Measurements from ENCODE around the gene TMEM134.
"Not testable (repeated sequence)": the region's sequence is repeated elsewhere in the genome, so short reads cannot be mapped to it uniquely, and the experiment has no call there.

Gene TMEM134

DNA sequence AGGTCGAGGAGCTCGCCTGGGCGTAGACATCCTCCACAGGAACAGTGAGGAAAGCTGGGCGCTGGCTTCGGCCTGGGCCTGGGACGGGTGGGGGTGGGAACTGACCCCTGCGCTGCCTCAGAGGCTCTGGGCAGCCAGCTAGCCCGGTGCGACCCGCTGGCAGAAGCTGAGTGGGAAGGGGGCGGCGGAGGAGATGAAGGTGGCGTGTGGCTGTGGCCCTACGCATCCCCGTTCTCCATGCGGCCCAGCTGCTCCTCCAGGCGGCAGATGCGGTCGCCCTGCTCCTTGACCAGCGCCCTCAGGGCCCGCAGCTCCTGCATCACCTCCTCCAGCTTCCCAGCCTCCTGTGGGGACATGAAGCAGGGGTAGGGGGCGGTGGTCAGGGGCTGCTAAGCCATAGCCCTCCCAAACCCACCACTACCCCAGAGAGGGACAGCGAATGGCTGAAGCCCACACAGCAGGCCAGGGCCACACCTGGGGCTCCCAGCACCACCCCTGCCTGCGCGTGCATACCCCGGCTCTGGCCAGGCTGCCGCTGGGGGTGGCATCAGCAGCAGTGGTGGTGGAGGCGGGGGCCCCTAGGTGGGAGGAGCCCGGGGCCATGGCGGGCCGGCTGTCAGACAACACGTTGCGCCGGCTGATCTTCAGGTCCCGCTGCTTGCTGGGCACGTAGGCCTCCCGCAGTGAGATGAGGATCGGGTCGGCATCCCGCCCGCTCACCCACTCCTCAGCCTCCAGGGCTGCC, 30.7 kb downstream of the TMEM134 start:
- DNase-seq (ENCODE audit: low read depth in 2 of 2) = no peak

DNA sequence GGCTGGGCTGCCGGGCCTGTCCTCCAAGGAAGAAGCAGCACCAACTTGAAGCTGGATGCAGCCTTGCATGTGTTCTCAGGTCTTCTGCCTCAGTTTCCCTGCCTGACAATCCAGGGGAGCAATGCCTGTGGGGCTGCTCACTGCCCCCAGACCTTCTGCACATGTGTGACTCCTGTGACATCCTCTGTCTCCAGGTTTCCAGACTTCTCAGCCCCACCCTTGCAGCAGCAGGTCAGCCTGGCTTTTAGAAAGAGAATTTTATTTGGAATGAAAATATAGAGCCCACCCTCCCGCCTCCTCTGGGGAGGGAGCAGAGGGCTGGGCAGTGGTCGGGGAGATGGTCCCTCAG, 31.3 kb downstream of the TMEM134 start:
- DNase-seq (ENCODE audit: low read depth in 2 of 2) = no peak

- DNase-seq (ENCODE audit: low read depth in 2 of 2) = no peak
Observed at GRCh38 chr11:67437082-67437808, 31.8 kb downstream of the TMEM134 start, which contains the start of gene PTPRCAP. TSS of gene PTPRCAP (minus strand) at chr11:67437682. CDS start at chr11:67437619, 63 bp downstream.

DNA sequence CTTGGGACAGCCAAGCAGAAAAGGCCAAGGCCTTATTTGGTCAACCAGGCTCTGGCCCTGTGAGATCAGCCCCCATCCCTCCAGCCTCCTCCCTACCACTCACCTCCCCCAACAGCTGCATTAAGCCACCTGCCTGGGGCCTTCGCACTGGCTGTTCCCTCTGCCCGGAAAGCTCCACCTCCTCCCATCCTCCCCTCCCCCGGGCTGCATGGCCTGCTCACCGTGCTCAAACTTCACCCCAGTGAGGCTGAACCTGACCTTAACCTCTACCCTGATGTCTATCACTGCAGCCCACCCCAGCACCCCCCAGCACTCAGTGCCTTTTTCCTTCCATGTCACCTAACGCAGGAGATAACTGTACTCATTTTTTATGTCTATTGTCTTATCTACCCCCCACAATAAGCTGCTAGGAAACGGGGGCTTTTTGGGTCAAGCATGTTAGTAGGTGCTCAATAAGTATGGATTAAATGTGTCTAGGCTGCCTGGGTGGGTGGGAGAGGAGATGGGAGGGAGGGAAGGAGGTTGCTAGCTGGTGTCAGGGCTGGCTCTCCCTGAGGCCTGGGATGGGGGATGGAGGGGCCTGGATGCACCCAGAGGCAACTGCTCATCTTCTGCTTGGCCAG, 32.5 kb downstream of the TMEM134 start:
- DNase-seq (ENCODE audit: low read depth in 2 of 2) = no peak

GRCh38 chr11:67435727-67436458, 33.2 kb downstream of the TMEM134 start:
- no peak for DNase-seq (ENCODE audit: low read depth in 2 of 2)

DNA sequence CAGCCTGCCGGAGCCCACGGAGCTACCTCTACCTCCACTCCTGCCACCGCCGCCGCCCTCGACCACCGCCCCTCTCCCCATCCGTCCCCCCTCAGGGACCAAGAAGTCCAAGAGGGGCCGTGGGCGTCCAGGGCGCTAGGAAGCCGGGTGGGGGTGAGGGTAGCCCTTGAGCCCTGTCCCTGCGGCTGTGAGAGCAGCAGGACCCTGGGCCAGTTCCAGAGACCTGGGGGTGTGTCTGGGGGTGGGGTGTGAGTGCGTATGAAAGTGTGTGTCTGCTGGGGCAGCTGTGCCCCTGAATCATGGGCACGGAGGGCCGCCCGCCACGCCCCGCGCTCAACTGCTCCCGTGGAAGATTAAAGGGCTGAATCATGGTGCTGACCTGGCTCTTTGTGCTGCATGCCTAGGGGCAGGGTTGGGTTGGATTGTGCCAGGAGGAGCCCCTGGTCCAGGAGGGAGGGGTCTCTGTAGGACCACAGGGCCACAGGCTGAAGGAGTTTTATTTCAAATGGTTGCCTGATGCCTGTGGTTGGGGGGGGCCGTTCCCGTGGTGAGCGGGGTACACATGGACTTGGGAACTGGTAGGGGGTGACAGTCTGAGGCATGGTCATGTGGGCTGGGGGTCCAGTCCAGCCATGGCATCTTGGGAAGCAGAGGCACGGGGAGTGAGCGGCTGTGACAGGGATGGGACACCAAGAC, 33.9 kb downstream of the TMEM134 start:
- no peak for DNase-seq (ENCODE audit: low read depth in 2 of 2)

DNA sequence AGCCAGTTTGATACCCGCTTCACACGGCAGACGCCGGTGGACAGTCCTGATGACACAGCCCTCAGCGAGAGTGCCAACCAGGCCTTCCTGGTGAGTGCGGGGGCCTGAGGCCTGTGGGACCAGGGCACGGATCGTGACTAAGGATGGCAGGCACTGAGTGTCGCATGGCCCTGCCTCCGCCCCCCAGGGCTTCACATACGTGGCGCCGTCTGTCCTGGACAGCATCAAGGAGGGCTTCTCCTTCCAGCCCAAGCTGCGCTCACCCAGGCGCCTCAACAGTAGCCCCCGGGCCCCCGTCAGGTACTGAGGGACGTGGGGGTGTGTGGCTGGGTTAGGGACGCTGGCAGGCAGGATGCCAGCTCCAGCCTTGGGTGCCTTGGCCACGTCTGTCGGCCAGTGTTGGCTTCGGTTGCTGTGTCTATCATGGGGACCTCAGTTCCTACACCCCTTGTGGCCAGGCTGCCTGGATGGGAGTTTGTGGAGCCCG, 34.6 kb downstream of the TMEM134 start:
- DNase-seq (ENCODE audit: low read depth in 2 of 2) = no peak

DNA sequence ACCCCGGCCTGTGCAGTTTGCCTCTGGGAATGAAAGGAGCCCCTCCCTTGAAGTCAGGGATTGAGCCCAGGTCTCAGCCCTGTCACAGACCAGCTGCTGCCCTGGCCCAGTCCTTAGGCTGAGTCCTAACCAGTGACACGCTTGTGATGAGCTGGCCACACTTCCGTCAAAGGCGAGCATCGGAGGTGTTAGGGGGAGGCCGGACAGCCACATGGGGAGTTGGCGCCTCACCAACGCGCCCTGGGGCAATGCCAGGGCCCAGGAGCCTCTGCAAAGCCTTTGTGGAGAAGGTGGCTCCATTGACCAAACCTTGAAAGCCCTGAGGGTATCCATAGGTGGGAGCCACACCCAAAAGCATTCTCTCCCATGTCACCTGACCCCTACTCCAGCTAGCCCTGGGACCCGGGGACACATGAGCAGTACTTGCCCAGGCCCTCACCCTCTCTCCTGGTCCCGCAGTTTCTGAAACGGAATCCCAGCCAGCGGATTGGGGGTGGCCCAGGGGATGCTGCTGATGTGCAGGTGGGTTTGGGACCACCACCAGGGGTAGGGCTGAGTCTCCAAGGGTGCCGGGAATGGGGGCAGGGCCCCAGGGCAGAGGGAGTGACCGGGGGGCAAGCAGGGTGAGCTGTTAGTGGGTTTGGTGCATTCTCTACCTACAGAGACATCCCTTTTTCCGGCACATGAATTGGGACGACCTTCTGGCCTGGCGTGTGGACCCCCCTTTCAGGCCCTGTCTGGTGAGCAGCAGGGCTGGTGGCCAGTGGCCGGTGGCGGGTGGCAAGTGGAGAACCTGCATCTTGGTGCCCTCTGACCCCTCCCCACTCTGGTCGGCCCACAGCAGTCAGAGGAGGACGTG, 35.3 kb downstream of the TMEM134 start:
- DNase-seq (ENCODE audit: low read depth in 2 of 2) = no peak

DNA sequence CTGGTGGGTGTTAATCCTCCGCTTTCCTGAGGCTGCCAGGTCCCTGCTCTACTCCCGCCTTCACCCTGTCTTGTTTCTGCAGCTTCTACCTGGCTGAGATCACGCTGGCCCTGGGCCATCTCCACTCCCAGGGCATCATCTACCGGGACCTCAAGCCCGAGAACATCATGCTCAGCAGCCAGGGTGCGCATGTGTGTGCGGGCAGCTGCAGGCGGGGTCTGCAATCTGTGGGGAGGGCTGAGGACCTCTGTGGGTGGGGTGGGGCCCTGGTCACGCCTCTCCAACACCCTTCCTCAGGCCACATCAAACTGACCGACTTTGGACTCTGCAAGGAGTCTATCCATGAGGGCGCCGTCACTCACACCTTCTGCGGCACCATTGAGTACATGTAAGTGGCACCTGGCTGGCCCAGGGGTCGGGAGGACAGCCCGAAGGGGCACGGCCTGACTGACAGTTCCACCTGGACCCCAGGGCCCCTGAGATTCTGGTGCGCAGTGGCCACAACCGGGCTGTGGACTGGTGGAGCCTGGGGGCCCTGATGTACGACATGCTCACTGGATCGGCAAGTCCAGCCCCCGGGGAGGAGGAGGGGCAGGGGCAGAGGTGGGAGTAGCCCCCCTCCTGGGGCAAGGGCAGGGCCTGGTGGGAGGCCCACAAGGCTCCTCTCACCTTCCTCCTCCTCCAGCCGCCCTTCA, 36.2 kb downstream of the TMEM134 start:
- no peak for DNase-seq (ENCODE audit: low read depth in 2 of 2)

DNA sequence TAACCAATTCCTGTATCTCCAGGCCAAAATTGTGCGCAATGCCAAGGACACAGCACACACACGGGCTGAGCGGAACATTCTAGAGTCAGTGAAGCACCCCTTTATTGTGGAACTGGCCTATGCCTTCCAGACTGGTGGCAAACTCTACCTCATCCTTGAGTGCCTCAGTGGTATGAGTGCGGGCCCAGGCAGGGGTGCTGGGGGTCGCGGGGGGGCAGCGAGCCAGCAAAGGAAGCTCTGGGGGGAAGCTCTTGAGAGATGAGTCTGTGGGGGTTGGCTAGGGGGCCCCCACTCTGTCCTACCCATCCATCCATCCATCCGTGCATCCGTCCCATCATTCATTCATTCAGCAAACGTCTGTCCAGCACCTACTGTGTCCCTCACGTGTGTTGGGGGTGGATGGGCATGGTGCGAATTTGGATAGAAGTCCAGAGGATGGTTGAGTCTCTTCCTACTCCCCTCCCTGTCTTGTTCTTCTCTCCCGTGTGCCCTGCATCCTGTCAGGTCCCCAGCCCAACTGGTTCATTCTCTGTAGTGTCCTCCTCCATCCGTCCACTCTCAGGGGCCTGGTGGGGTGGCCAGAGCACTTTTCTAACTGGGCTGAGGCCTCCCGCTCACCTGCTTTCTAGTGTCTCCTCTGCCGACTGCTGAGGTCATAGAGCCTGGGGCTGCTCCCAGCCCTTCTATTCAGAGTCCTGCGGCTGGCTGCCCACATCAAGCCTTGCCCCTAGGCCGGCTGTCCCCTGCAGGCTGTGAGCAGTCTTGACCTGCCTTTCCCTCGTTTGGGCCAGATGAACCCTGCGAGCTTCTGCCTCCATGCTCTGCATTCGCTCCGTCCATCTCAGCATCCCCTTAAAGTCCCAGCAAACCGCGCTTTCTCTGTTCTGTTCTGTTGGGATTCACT, 37.5 kb downstream of the TMEM134 start:
- DNase-seq (ENCODE audit: low read depth in 2 of 2) = no peak

DNA sequence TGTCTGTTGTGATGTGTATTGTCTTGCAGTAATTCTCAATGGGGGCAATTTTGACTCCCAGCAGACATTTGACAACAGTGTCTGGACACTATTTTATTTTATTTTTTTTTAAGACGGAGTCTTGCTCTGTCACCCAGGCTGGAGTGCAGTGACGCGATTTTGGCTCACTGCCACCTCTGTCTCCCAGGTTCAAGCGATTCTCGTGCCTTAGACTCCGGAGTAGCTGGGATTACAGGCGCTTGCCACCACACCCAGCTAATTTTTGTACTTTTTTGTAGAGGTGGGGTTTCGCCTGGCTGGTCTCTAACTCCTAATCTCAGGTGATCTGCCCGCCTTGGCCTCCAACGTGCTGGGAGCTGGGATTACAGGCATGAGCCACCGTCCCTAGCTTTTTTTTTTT, 39.3 kb downstream of the TMEM134 start:
- no peak for DNase-seq (ENCODE audit: low read depth in 2 of 2)

DNA sequence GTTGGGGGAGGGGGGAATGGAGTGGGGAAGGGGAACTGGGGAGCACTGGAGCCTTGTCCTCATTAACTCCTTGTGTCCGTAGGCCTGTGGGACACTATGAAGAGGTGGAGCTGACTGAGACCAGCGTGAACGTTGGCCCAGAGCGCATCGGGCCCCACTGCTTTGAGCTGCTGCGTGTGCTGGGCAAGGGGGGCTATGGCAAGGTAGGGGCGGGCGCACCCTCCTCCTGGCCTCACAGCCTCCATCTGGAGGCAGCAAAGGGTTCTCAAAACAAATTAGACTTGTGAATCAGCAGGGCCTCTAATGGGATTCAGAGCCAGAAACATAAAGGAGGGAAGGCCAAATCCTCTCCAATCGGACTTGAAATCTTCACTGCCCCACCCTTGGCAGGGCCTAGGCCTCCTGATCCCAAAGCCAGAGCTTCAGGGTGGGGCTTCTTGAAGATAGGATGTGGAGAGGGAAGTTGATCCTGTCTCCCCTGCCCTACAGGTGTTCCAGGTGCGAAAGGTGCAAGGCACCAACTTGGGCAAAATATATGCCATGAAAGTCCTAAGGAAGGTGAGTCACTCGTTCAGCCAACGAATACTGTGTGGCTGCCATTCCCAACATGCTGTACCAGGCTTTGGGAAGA, 39.9 kb downstream of the TMEM134 start:
- no peak for DNase-seq (ENCODE audit: low read depth in 2 of 2)

GRCh38 chr11:67428052-67429001, 40.7 kb downstream of the TMEM134 start, which contains the start of gene RPS6KB2:
TSS of gene RPS6KB2 (plus strand) at chr11:67428494. CDS start at chr11:67428546, 52 bp downstream.
- DNase-seq (ENCODE audit: low read depth in 2 of 2) = peak; percentile 93

DNA sequence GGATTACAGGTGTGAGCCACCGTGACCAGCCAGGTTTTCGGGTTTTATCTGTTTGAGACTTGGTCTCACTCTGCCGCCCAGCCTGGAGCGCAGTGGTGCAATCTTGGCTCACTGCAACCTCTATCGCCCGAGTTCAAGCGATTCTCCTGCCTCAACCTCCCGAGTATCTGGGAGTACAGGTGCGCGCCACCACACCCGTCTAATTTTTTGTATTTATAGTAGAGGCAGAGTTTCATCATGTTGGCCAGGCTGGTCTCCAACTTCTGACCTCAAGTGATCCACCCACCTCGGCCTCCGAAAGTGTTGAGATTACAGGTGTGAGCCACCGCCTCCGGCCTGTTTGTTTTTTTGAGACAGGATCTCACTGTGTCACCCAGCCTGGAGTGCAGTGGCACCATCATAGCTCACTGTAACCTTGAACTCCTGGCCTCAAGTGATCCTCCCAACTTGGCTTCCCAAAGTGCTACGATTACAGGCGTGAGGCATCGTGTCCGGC, 41.6 kb downstream of the TMEM134 start:
- DNase-seq (ENCODE audit: low read depth in 2 of 2) = not testable (repeated sequence)

GRCh38 chr11:67423891-67424613, 45.0 kb downstream of the TMEM134 start:
- DNase-seq (ENCODE audit: low read depth in 2 of 2) = no peak

DNA sequence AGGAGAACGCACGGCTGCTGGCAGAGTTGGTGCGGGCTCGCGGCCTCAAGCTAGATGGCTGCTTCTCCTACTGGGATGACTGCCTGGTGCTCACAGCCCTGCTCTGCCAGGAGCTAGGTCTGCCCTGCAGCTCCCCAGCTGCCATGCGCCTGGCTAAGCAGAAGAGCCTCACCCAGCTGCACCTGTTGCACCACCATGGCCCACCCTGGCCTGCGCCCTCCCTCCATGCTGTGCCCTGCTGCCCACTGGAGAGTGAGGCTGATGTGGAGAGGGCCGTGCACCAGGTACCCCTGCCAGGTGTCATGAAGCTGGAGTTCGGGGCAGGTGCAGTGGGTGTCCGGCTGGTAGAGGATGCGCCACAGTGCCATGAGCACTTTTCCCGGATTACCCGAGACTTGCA, 45.6 kb downstream of the TMEM134 start:
- no peak for DNase-seq (ENCODE audit: low read depth in 2 of 2)

Measured in fibroblast of skin of left quadriceps (primary cell).